Measurements from ENCODE around the gene AXL. TPM values are rescaled to one million over a fixed set of nuclear protein-coding genes. Genes with fewer than 3 reads are reported as not detected.

The AXL gene
- total and polyA plus RNA-seq, 4 donors = 8.2 to 53.0 (median 31.0) TPM

DNA sequence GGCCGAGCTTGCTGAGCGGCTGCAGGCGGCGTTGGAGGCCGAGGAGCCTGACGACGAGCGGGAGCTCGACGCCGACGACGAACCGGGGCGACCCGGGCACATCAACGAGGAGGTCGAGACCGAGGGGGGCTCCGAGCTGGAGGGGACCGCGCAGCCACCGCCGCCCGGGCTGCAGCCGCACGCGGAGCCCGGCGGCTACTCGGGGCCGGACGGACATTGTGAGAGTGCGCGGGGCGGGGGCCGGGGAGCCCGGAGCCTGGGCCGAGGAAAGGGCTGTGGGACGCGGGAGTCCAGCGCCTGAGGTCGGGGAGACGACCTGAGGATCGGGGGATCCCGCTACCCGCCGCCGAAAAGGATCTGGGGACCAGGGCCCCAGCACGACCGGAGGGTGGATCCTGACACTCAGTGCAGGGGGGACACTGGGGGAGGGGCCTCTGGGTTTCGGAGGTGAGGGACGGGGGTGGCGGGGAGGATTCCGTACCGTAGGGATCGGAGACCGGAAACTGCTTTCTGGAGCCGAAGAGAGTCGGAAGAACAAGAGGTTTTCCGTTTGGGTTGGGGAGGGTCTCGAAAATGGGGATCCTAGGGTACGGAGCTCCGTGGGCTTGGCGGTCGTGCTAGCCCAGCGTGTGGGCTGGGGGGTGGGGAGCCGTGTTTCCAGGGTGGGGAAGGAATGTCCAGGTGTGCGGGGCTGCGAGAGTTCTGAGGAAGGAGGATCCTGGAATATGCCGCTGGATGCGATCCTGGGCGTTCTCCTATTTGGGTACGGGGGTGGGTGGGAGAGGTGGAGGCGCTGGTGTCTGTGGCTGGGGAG is 45.8 kb downstream of the AXL start:
- H3K27me3 ChIP-seq (ENCODE audit: control insufficient read depth in 3 of 3, insufficient read depth in 3 of 3, low read length in 2 of 3) = no peaks in the 10 kb centered on the region
- peak overlapping the region; percentile 87 for H3K4me3 ChIP-seq
- peak overlapping the region; percentile 86 to 90 for H3K9ac ChIP-seq (ENCODE audit: insufficient read depth in 1 of 2, low read length in 2 of 2)
- TF ChIP-seq, protein P1, sequence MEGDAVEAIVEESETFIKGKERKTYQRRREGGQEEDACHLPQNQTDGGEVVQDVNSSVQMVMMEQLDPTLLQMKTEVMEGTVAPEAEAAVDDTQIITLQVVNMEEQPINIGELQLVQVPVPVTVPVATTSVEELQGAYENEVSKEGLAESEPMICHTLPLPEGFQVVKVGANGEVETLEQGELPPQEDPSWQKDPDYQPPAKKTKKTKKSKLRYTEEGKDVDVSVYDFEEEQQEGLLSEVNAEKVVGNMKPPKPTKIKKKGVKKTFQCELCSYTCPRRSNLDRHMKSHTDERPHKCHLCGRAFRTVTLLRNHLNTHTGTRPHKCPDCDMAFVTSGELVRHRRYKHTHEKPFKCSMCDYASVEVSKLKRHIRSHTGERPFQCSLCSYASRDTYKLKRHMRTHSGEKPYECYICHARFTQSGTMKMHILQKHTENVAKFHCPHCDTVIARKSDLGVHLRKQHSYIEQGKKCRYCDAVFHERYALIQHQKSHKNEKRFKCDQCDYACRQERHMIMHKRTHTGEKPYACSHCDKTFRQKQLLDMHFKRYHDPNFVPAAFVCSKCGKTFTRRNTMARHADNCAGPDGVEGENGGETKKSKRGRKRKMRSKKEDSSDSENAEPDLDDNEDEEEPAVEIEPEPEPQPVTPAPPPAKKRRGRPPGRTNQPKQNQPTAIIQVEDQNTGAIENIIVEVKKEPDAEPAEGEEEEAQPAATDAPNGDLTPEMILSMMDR (IDR thresholded peaks at IDR 0.05; ENCODE audit: control extremely low read depth, extremely low read depth) = no peak
- ATAC-seq (ENCODE audit: insufficient read depth, low FRiP score) (no peak), DNase-seq (peak; percentile 55 to 71 (median 56))
- no peaks in the 10 kb centered on the region for H3K9me3 ChIP-seq (ENCODE audit: control insufficient read depth in 4 of 4, insufficient read depth in 3 of 4, low read length in 3 of 4)
- H3K4me1 ChIP-seq (ENCODE audit: control insufficient read depth in 5 of 5, insufficient read depth in 5 of 5, low read length in 5 of 5) = peaks cover 5 to 22% (median 8%) of the 10 kb centered on the region in 5 donors
- H3K27ac ChIP-seq (ENCODE audit: low read depth in 1 of 2, low read length in 1 of 2) = peak overlapping the region; percentile 99
- WGBS, 2 donors = 0 to 1% methylated on average over 74 to 75 of the region's 75 CpGs
- H3K36me3 ChIP-seq (ENCODE audit: control insufficient read depth in 4 of 4, insufficient read depth in 4 of 4, low read length in 4 of 4) = peaks cover 12 to 22% (median 16%) of the 10 kb centered on the region in 4 donors

DNA sequence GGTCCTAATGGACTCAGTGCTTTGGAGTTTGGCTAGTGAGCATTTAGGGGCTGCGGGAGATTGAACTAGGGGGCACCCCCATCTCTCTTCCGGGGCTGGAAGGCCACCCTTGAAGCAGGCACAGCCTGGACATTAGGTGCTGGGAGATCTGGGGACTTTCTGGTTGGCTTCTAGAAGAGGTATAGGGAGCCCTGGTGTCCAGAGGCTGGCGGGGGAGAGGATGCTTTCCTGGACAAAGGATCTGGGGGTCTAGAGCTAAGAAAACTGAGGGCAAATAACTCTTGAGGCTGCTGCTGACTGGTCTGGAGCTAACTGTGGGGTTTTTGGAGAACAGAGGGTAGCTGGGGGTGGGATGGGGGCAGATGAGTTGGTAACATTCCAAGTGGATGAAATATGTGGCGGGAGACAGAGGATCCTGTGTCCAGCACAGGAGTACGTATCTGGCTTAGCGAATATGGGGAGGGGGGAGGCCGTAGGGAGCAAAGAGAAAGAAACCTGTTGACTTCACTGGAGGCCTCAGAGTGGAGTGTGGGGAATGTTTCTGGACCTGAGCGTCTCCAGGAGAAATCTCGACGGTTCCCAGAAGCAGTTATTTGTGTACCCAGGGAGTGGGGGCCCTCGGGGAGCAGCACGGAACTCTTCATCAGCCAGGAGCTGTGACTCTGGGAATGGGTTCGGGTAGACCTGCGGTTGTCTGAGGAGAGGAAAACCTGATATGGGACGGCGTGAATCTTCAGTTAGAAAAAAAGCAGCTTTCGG is 46.6 kb downstream of the AXL start:
- ATAC-seq (ENCODE audit: insufficient read depth, low FRiP score) = no peak
- Histone ChIP-seq H3K36me3 (ENCODE audit: control insufficient read depth in 4 of 4, insufficient read depth in 4 of 4, low read length in 4 of 4) (peaks cover 16 to 22% (median 17%) of the 10 kb centered on the region in 4 donors), H3K9ac (ENCODE audit: insufficient read depth in 1 of 2, low read length in 2 of 2) (peak overlapping the region; percentile 86 to 90)

DNA sequence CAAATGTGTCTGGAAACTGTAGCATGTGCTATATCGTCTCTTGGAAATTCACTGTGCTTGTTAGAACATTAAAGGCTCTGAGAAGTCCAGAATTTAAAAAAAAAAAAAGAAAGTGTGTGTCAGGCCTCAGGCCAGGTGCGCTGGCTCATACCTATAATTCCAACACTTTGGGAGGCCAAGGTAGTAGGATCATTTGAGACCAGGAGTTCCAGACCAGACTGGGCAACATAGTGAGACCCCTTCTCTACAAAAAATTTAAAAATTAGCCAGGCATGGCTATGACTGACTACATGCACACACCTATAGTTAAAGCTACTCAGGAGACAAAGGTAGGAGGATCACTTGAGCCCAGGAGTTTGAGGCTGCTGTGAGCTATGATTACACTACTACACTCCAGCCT is 50.0 kb downstream of the AXL start:
- ATAC-seq (ENCODE audit: insufficient read depth, low FRiP score) (no peak), DNase-seq (no peak)
- H3K27me3 ChIP-seq (ENCODE audit: control insufficient read depth in 3 of 3, insufficient read depth in 3 of 3, low read length in 2 of 3) = no peaks in the 10 kb centered on the region
- WGBS, 2 donors = 96 to 98% methylated on average over 2 of the region's 2 CpGs
- H3K27ac ChIP-seq (ENCODE audit: low read depth in 1 of 2, low read length in 1 of 2) = no peak overlapping the region
- H3K4me1 ChIP-seq (ENCODE audit: control insufficient read depth in 5 of 5, insufficient read depth in 5 of 5, low read length in 5 of 5) = peaks cover 4 to 17% (median 8%) of the 10 kb centered on the region in 5 donors
- no peak overlapping the region for H3K4me3 ChIP-seq
- no peak overlapping the region for H3K9ac ChIP-seq (ENCODE audit: insufficient read depth in 1 of 2, low read length in 2 of 2)
- H3K36me3 ChIP-seq (ENCODE audit: control insufficient read depth in 4 of 4, insufficient read depth in 4 of 4, low read length in 4 of 4) = peaks cover 49 to 57% (median 50%) of the 10 kb centered on the region in 4 donors
- TF ChIP-seq, protein P1 (IDR thresholded peaks at IDR 0.05; ENCODE audit: control extremely low read depth, extremely low read depth) = no peak
- H3K9me3 ChIP-seq (ENCODE audit: control insufficient read depth in 4 of 4, insufficient read depth in 3 of 4, low read length in 3 of 4) = no peaks in the 10 kb centered on the region

More for the DNA sequence above, 46.6 kb downstream of the AXL start:
- Histone ChIP-seq H3K27me3 (ENCODE audit: control insufficient read depth in 3 of 3, insufficient read depth in 3 of 3, low read length in 2 of 3) (no peaks in the 10 kb centered on the region), H3K27ac (ENCODE audit: low read depth in 1 of 2, low read length in 1 of 2) (peak overlapping the region; percentile 99), H3K4me1 (ENCODE audit: control insufficient read depth in 5 of 5, insufficient read depth in 5 of 5, low read length in 5 of 5) (peaks cover 4 to 22% (median 8%) of the 10 kb centered on the region in 5 donors), H3K4me3 (peak overlapping the region; percentile 87), H3K9me3 (ENCODE audit: control insufficient read depth in 4 of 4, insufficient read depth in 3 of 4, low read length in 3 of 4) (no peaks in the 10 kb centered on the region)
- TF ChIP-seq, protein P1 (IDR thresholded peaks at IDR 0.05; ENCODE audit: control extremely low read depth, extremely low read depth) = no peak
- peak; percentile 24 to 46 (median 33) for DNase-seq
- WGBS, 2 donors = 19 to 29% methylated on average over 17 of the region's 17 CpGs
